GM12875 (cell line): Measurements from ENCODE around the gene ENDOD1.

Experiments used
- H3K4me3 ChIP-seq: one replicate; pipeline ENCODE4 v1.5.1; 2011; ENCODE audit warnings: low read depth, low read length, control low read depth
- CTCF ChIP-seq: IDR thresholded peaks from 2 replicates; pipeline ENCODE4 v1.5.1; 2011; ENCODE audit warnings: low read depth, mild to moderate bottlenecking, control low read depth, inconsistent platforms, low read length, moderate library complexity, borderline replicate concordance; ENCODE audit not compliant: insufficient read depth

The ENDOD1 gene

GRCh38 chr11:95093548-95093947 is 3.9 kb downstream of the ENDOD1 start:
- no peak overlapping the region for H3K4me3 ChIP-seq
- TF ChIP-seq CTCF: no peak

GRCh38 chr11:95095858-95096587 is 6.4 kb downstream of the ENDOD1 start:
- no peak for TF ChIP-seq CTCF
- no peak overlapping the region for H3K4me3 ChIP-seq

- TF ChIP-seq CTCF: no peak
- no peak overlapping the region for H3K4me3 ChIP-seq
These were observed 7.6 kb downstream of the ENDOD1 start for GRCh38 chr11:95097209-95097608.

GRCh38 chr11:95098826-95099225 is 9.2 kb downstream of the ENDOD1 start:
- TF ChIP-seq CTCF: no peak

GRCh38 chr11:95100191-95100648 is 10.6 kb downstream of the ENDOD1 start:
- no peak for TF ChIP-seq CTCF
- no peak overlapping the region for H3K4me3 ChIP-seq

More at GRCh38 chr11:95098826-95099225, 9.2 kb downstream of the ENDOD1 start:
- H3K4me3 ChIP-seq: no peak overlapping the region

- no peak overlapping the region for H3K4me3 ChIP-seq
- no peak for TF ChIP-seq CTCF
These were observed 11.3 kb downstream of the ENDOD1 start for GRCh38 chr11:95100856-95101507.

GRCh38 chr11:95101935-95102334 is 12.3 kb downstream of the ENDOD1 start:
- H3K4me3 ChIP-seq: no peak overlapping the region
- no peak for TF ChIP-seq CTCF
